Smooth muscle cell (in vitro differentiated cells): ENCODE data around the gene DGKI. TPM values are rescaled to one million over a fixed set of nuclear protein-coding genes. Genes with fewer than 3 reads are reported as not detected.

Experiments
- DNase-seq: peaks from one replicate; lab custom pipeline; 2025; ENCODE audit not compliant: unreplicated experiment; lab: John Stamatoyannopoulos, UW
- H2AFZ ChIP-seq: fragments of 200-600 bp; sonication (generic); 2 replicates; pipeline ENCODE4 v1.6.0; 2016; ENCODE audit warnings: antibody characterized with exemption, low read depth, mild to moderate bottlenecking
- H3F3A ChIP-seq: fragments of 200-600 bp; sonication (generic); 2 replicates; pipeline ENCODE4 v1.6.0; 2017; ENCODE audit warnings: antibody characterized with exemption, low read depth
- H3K27ac ChIP-seq: fragments of 200-600 bp; sonication (generic); 2 replicates; pipeline ENCODE4 v1.5.1; 2016; ENCODE audit warnings: low read depth, mild to moderate bottlenecking
- H3K27me3 ChIP-seq: fragments of 200-600 bp; sonication (generic); 2 replicates; pipeline ENCODE4 v1.6.1; 2016; ENCODE audit warnings: low read depth, mild to moderate bottlenecking
- H3K36me3 ChIP-seq: fragments of 200-600 bp; sonication (generic); 2 replicates; pipeline ENCODE4 v1.5.1; 2016; ENCODE audit warnings: low read depth
- H3K4me1 ChIP-seq: fragments of 200-600 bp; sonication (generic); 2 replicates; pipeline ENCODE4 v1.5.1; 2016; ENCODE audit warnings: low read depth
- H3K4me2 ChIP-seq: fragments of 200-600 bp; sonication (generic); 2 replicates; pipeline ENCODE4 v1.6.0; 2016; ENCODE audit warnings: mild to moderate bottlenecking
- H3K4me3 ChIP-seq: fragments of 200-600 bp; sonication (generic); 2 replicates; pipeline ENCODE4 v1.5.1; 2016; ENCODE audit warnings: mild to moderate bottlenecking
- H3K79me2 ChIP-seq: fragments of 200-600 bp; sonication (generic); 2 replicates; pipeline ENCODE4 v1.6.0; 2016; ENCODE audit warnings: low read depth, mild to moderate bottlenecking
- H3K9ac ChIP-seq: fragments of 200-600 bp; sonication (generic); 2 replicates; pipeline ENCODE4 v1.6.0; 2016; ENCODE audit warnings: low read depth
- H3K9me3 ChIP-seq: fragments of 200-600 bp; sonication (generic); replicated peaks from 2 replicates; pipeline ENCODE4 v1.5.1; 2016; ENCODE audit warnings: low read depth
- H4K20me1 ChIP-seq: fragments of 200-600 bp; sonication (generic); 2 replicates; pipeline ENCODE4 v1.6.0; 2016; ENCODE audit warnings: low read depth
- CTCF ChIP-seq: fragments of 200-600 bp; sonication (generic); IDR thresholded peaks from 2 replicates; pipeline ENCODE4 v1.5.1; 2017; ENCODE audit warnings: borderline replicate concordance, mild to moderate bottlenecking, antibody characterized with exemption; ENCODE audit not compliant: insufficient read depth, poor library complexity, severe bottlenecking
- WGBS: methylation state at CpG from one replicate; pipeline ENCODE4 v1.1.7; 2016; ENCODE audit warnings: low lambda C conversion rate; 5-methylcytosine and 5-hydroxymethylcytosine counted together
- polyA plus RNA-seq: library from polyadenylated mRNA; unstranded; fragments of >200 nt; fragmentation: Nextera tagmentation; extraction: Ambion mirVana; gene quantifications from 2 replicates; pipeline ENCODE4 v1.2.1, GENCODE V29; 2016
- total RNA-seq: library from RNA; depleted of rRNA; stranded (reverse); fragments of >200 nt; gene quantifications from 2 replicates; pipeline ENCODE4 v1.2.3, GENCODE V29; 2014

DGKI gene
- total and polyA plus RNA-seq, 2 experiments from 2014 or later, result 2.5 to 6.2 TPM

DNA sequence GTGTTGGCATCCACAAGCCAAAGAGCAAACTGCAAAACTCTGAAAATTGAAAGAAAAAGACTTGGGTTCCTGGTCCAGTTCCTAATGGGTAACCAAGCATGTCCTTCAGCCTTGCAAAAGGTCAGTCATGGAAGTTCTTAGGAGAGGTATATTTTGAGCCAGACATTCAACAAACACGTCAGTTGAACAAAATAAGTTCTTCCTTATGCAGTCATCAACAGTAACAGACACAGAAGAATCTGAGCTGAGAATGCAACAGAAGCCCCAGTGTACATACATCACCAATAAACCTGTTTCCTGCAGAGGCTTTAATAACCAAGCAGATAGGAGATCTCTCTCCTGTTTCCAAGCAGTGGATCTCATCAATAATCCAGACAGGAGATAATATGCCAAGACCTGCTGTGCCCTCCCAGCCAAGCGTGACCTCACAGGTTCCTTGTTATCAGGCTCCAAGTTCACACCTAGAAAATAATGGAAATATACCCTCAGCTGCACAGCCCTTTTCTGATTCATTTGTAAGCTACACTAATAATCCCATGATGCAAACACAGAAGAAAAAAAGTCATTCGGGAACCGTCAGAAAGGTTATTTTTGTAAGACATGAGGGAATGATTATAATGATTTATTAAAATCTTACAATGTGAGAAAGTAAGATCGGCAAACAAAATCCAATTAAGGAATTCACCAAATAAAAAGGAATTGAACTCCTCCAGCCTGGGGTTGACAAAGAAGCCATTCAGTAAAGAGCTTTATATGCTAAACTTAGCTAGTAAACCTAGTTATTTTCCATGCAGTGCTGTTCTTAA is 90.7 kb downstream of the DGKI start:
- Histone ChIP-seq H2AFZ (peak overlapping the region; percentile 20), H3K27ac (peak overlapping the region; percentile 98), H3K4me3 (no peak overlapping the region), H3K9me3 (no peaks in the 10 kb centered on the region), H3K4me1 (peaks cover 46% of the 10 kb centered on the region), H3K9ac (peak overlapping the region; percentile 91), H3K79me2 (no peaks in the 10 kb centered on the region), H4K20me1 (no peaks in the 10 kb centered on the region), H3K4me2 (peak overlapping the region; percentile 73), H3F3A (peaks cover 10% of the 10 kb centered on the region), H3K27me3 (no peaks in the 10 kb centered on the region), H3K36me3 (no peaks in the 10 kb centered on the region)
- 55% methylated on average over 5 of the region's 5 CpGs for WGBS
- DNase-seq, result no peak
- TF ChIP-seq CTCF, result no peak

- Histone ChIP-seq H3K4me3 (no peak overlapping the region), H3K4me2 (peak overlapping the region; percentile 73), H2AFZ (no peak overlapping the region), H3K79me2 (no peaks in the 10 kb centered on the region), H3K27ac (peak overlapping the region; percentile 98), H4K20me1 (no peaks in the 10 kb centered on the region), H3K9me3 (no peaks in the 10 kb centered on the region), H3K4me1 (peaks cover 39% of the 10 kb centered on the region), H3K36me3 (no peaks in the 10 kb centered on the region), H3K27me3 (no peaks in the 10 kb centered on the region), H3F3A (peaks cover 10% of the 10 kb centered on the region), H3K9ac (peak overlapping the region; percentile 91)
- TF ChIP-seq CTCF, result no peak
- 89% methylated on average over 4 of the region's 4 CpGs for WGBS
- no peak for DNase-seq
Measured at GRCh38 chr7:137755427-137755826, 91.3 kb downstream of the DGKI start.

GRCh38 chr7:137753948-137754851 is 92.6 kb downstream of the DGKI start:
- no peaks in the 10 kb centered on the region for H3K9me3 ChIP-seq
- H3K27ac ChIP-seq, result peak overlapping the region; percentile 98
- H3K4me3 ChIP-seq, result no peak overlapping the region
- H3F3A ChIP-seq, result peaks cover 10% of the 10 kb centered on the region
- DNase-seq, result no peak
- H3K36me3 ChIP-seq, result no peaks in the 10 kb centered on the region
- H3K4me1 ChIP-seq, result peaks cover 30% of the 10 kb centered on the region
- H3K4me2 ChIP-seq, result peak overlapping the region; percentile 25
- no peaks in the 10 kb centered on the region for H3K27me3 ChIP-seq
- H2AFZ ChIP-seq, result no peak overlapping the region
- TF ChIP-seq CTCF, result no peak
- H3K79me2 ChIP-seq, result no peaks in the 10 kb centered on the region
- H4K20me1 ChIP-seq, result no peaks in the 10 kb centered on the region
- peak overlapping the region; percentile 53 for H3K9ac ChIP-seq
- WGBS, result 54% methylated on average over 11 of the region's 11 CpGs
